Gastrocnemius medialis (tissue), 4 donors: Measurements from ENCODE around the gene P2RY4.
"Not testable (repeated sequence)": the region's sequence is repeated elsewhere in the genome, so short reads cannot be mapped to it uniquely, and the experiment has no call there.

ENCODE experiments used
- POLR2A ChIP-seq, 2 donors: fragments of 450-650 bp; IDR thresholded peaks; one replicate each; pipeline ENCODE4 v1.6.1; 2017; ENCODE audit warnings: antibody characterized with exemption in 2 of 2, mild to moderate bottlenecking in 2 of 2, moderate library complexity in 2 of 2
- TF ChIP-seq, protein P1 (sequence below), 5 experiments: fragments of 450-650 bp in 3 of 5; fragments of 200-600 bp in 2 of 5; sonication (generic) in 2 of 5; IDR thresholded peaks in 4 of 5; conservative IDR thresholded peaks in 1 of 5; 1 replicate in 4 of 5; 2 replicates in 1 of 5; pipeline ENCODE4 v1.5.1; 2016 to 2019; ENCODE audit warnings: antibody characterized with exemption in 5 of 5, mild to moderate bottlenecking in 3 of 5, moderate library complexity in 3 of 5

DNA sequence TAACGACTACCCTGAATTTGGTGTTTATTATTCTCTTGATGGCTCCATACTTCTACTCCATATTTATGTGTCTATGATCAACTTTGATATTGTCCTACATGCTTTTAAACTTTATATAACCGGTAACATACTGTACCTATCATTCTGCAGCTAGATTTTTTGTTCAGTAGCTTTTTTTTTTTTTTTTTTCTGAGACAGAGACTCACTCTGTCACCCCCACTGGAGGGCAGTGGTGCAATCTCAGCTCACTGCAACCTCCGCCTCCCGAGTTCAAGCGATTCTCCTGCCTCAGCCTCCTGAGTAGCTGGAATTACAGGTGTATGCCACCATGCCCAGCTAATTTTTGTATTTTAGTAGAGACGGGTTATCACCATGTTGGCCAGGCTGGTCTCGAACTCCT, 14.0 kb upstream of the P2RY4 start:
- TF ChIP-seq POLR2A (IDR thresholded peaks at IDR 0.05), result not testable (repeated sequence)
- TF ChIP-seq, protein P1, sequence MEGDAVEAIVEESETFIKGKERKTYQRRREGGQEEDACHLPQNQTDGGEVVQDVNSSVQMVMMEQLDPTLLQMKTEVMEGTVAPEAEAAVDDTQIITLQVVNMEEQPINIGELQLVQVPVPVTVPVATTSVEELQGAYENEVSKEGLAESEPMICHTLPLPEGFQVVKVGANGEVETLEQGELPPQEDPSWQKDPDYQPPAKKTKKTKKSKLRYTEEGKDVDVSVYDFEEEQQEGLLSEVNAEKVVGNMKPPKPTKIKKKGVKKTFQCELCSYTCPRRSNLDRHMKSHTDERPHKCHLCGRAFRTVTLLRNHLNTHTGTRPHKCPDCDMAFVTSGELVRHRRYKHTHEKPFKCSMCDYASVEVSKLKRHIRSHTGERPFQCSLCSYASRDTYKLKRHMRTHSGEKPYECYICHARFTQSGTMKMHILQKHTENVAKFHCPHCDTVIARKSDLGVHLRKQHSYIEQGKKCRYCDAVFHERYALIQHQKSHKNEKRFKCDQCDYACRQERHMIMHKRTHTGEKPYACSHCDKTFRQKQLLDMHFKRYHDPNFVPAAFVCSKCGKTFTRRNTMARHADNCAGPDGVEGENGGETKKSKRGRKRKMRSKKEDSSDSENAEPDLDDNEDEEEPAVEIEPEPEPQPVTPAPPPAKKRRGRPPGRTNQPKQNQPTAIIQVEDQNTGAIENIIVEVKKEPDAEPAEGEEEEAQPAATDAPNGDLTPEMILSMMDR (IDR thresholded peaks at IDR 0.05 in 4 of 5, conservative IDR thresholded peaks at IDR 0.05 in 1 of 5), result not testable (repeated sequence)
